Naive thymus-derived CD4-positive, alpha-beta T cell (primary cell): ENCODE results near the gene TDP2. TPM values are rescaled to one million over a fixed set of nuclear protein-coding genes. Genes with fewer than 3 reads are reported as not detected.

ENCODE experiments used
- ATAC-seq: fragments of 150-1000 bp; cut with Tn5 transposase; 2 replicates; pipeline ENCODE4 v1.10.0; 2021; ENCODE audit warnings: mild to moderate bottlenecking, moderate library complexity
- CTCF ChIA-PET: fragments of 350-600 bp; sonication (Branson Sonifier 250); formaldehyde crosslinking; loops from one replicate; lab custom pipeline; 2021; ENCODE audit warnings: antibody characterized with exemption; lab: Charles Lee
- POLR2A ChIA-PET: fragments of 350-600 bp; sonication (Branson Sonifier 250); formaldehyde crosslinking; loops from one replicate; lab custom pipeline; 2021; ENCODE audit warnings: antibody characterized with exemption, inconsistent platforms; lab: Charles Lee
- DNase-seq, 9 donors: peaks; one replicate each; pipeline versions ENCODE4 v3.0.0 to v3.0.0-alpha.2; 2020 to 2022; ENCODE audit warnings: mixed read lengths in 1 of 9
- H3K27ac ChIP-seq: one replicate; pipeline ENCODE4 v1.7.0; 2013; ENCODE audit warnings: mild to moderate bottlenecking, low read depth, low read length, moderate library complexity
- H3K27me3 ChIP-seq, 2 donors: one replicate each; pipeline ENCODE4 v1.7.0; 2013; ENCODE audit warnings: low read length in 2 of 2, mild to moderate bottlenecking in 2 of 2, moderate library complexity in 2 of 2; ENCODE audit not compliant: control insufficient read depth in 2 of 2, insufficient read depth in 2 of 2
- H3K36me3 ChIP-seq, 3 experiments: 1 replicate in 2 of 3; 2 replicates in 1 of 3; pipeline ENCODE4 v1.7.0; 2013; ENCODE audit warnings: low read length in 3 of 3, mild to moderate bottlenecking in 3 of 3, moderate library complexity in 1 of 3; ENCODE audit not compliant: insufficient read depth in 3 of 3, control insufficient read depth in 2 of 3
- H3K4me1 ChIP-seq, 2 donors: one replicate each; pipeline ENCODE4 v1.7.0; 2013; ENCODE audit warnings: low read length in 2 of 2, mild to moderate bottlenecking in 2 of 2, moderate library complexity in 1 of 2; ENCODE audit not compliant: control insufficient read depth in 2 of 2, insufficient read depth in 2 of 2
- H3K4me3 ChIP-seq: 2 replicates; pipeline ENCODE4 v1.7.0; 2013; ENCODE audit warnings: mild to moderate bottlenecking, low read length
- H3K9me3 ChIP-seq, 3 experiments: 1 replicate in 2 of 3; 2 replicates in 1 of 3; pipeline ENCODE4 v1.7.0; 2013; ENCODE audit warnings: low read length in 3 of 3; ENCODE audit not compliant: control insufficient read depth in 2 of 3
- H3K27ac Mint-ChIP-seq, 9 donors: one replicate each; pipeline ENCODE4 v1.8.0; 2020 to 2022; ENCODE audit warnings: mixed read lengths in 9 of 9, mild to moderate bottlenecking in 8 of 9, moderate library complexity in 5 of 9, inconsistent platforms in 2 of 9
- H3K27me3 Mint-ChIP-seq, 5 donors: one replicate each; pipeline ENCODE4 v1.8.0; 2021 to 2022; ENCODE audit warnings: mixed read lengths in 5 of 5, mild to moderate bottlenecking in 1 of 5
- H3K36me3 Mint-ChIP-seq, 5 donors: one replicate each; pipeline ENCODE4 v1.8.0; 2020 to 2022; ENCODE audit warnings: mixed read lengths in 5 of 5, mild to moderate bottlenecking in 3 of 5, inconsistent platforms in 1 of 5
- H3K4me1 Mint-ChIP-seq, 7 donors: one replicate each; pipeline ENCODE4 v1.8.0; 2020 to 2022; ENCODE audit warnings: mixed read lengths in 7 of 7, mild to moderate bottlenecking in 3 of 7, inconsistent platforms in 1 of 7
- H3K4me3 Mint-ChIP-seq, 10 donors: one replicate each; pipeline ENCODE4 v1.8.0; 2020 to 2022; ENCODE audit warnings: mild to moderate bottlenecking in 10 of 10, mixed read lengths in 10 of 10, moderate library complexity in 6 of 10, inconsistent platforms in 2 of 10
- H3K9me3 Mint-ChIP-seq, 11 donors: one replicate each; pipeline ENCODE4 v1.8.0; 2020 to 2022; ENCODE audit warnings: mixed read lengths in 11 of 11, mild to moderate bottlenecking in 4 of 11, inconsistent platforms in 1 of 11, moderate library complexity in 1 of 11
- intact Hi-C, 2 donors: fragments of 100-400 bp; cut with micrococcal nuclease; formaldehyde crosslinking; loops; one replicate each; pipeline ENCODE4 v1.15.1; 2023
- polyA plus RNA-seq, 2 donors: library from polyadenylated mRNA; unstranded; fragments of 300-500 nt; fragmentation: Illumina TruSeq; gene quantifications; one replicate each; pipeline ENCODE4 v1.2.3, GENCODE V29; 2021
- total RNA-seq, 6 experiments: library from RNA in 5 of 6; stranded (reverse) in 5 of 6; gene quantifications; 1 replicate in 5 of 6; 2 replicates in 1 of 6; pipeline ENCODE4 v1.2.3 and lab custom pipeline; 2021 to 2026

Gene TDP2
- total and polyA plus RNA-seq, 7 experiments from 2014 or later, result 36.8 to 69.7 (median 48.2) TPM

- H3K9me3 ChIP-seq, result no peaks in the 10 kb centered on the region
- no peaks in the 10 kb centered on the region for H3K36me3 Mint-ChIP-seq
- no peak overlapping the region for H3K27ac Mint-ChIP-seq
- H3K4me3 ChIP-seq, result no peak overlapping the region
- DNase-seq (no peak), ATAC-seq (no peak)
- H3K4me1 Mint-ChIP-seq, result no peaks in the 10 kb centered on the region
- no peak overlapping the region for H3K4me3 Mint-ChIP-seq
- H3K27ac ChIP-seq, result no peak overlapping the region
- no peaks in the 10 kb centered on the region for H3K27me3 ChIP-seq
- ChIA-PET CTCF (interaction anchor here (0.7 kb wide), 1 partner anchor 481 kb away, joined by 3 read pairs; no protein-coding TSS in a partner anchor), POLR2A (no interaction called here)
- H3K4me1 ChIP-seq, result no peaks in the 10 kb centered on the region
- intact Hi-C loops, result no loop called here
- no peaks in the 10 kb centered on the region for H3K36me3 ChIP-seq
- H3K27me3 Mint-ChIP-seq, result peaks cover 0 to 8% (median 0%) of the 10 kb centered on the region in 5 donors
- H3K9me3 Mint-ChIP-seq, result no peaks in the 10 kb centered on the region
Measured at GRCh38 chr6:24606200-24606930, 60.3 kb downstream of the TDP2 start.

- no peaks in the 10 kb centered on the region for H3K27me3 ChIP-seq
- no peak overlapping the region for H3K4me3 Mint-ChIP-seq
- H3K4me3 ChIP-seq, result no peak overlapping the region
- ChIA-PET CTCF (no interaction called here), POLR2A (no interaction called here)
- no peaks in the 10 kb centered on the region for H3K36me3 ChIP-seq
- no peaks in the 10 kb centered on the region for H3K9me3 Mint-ChIP-seq
- H3K36me3 Mint-ChIP-seq, result no peaks in the 10 kb centered on the region
- DNase-seq (no peak), ATAC-seq (no peak)
- intact Hi-C loops, result no loop called here
- no peaks in the 10 kb centered on the region for H3K9me3 ChIP-seq
- peaks cover 0 to 5% (median 0%) of the 10 kb centered on the region in 7 donors for H3K4me1 Mint-ChIP-seq
- peaks cover 0 to 9% (median 0%) of the 10 kb centered on the region in 5 donors for H3K27me3 Mint-ChIP-seq
- H3K4me1 ChIP-seq, result no peaks in the 10 kb centered on the region
- H3K27ac ChIP-seq, result no peak overlapping the region
- H3K27ac Mint-ChIP-seq, result no peak overlapping the region
Measured at GRCh38 chr6:24603241-24603640, 63.5 kb downstream of the TDP2 start.

GRCh38 chr6:24600903-24601302, 65.8 kb downstream of the TDP2 start:
- DNase-seq, result no peak
- intact Hi-C loops, result no loop called here
- Mint-ChIP-seq H3K4me3 (no peak overlapping the region), H3K4me1 (peaks cover 0 to 5% (median 0%) of the 10 kb centered on the region in 7 donors), H3K9me3 (no peaks in the 10 kb centered on the region), H3K27me3 (peaks cover 0 to 9% (median 0%) of the 10 kb centered on the region in 5 donors), H3K36me3 (no peaks in the 10 kb centered on the region), H3K27ac (no peak overlapping the region)
- POLR2A ChIA-PET, result no interaction called here
- ATAC-seq, result no peak
- Histone ChIP-seq H3K27me3 (no peaks in the 10 kb centered on the region), H3K4me1 (no peaks in the 10 kb centered on the region), H3K27ac (no peak overlapping the region), H3K36me3 (no peaks in the 10 kb centered on the region), H3K4me3 (no peak overlapping the region), H3K9me3 (no peaks in the 10 kb centered on the region)
- CTCF ChIA-PET, result no interaction called here

Other genes starting within 250 kb of the TDP2 start
- 1 to 10 TPM in 3 of 5 experiments, under 1 TPM in 2; 0.44 to 1.7 (median 1.2) TPM for gene GPLD1, start 177.3 kb downstream of the TDP2 start, total RNA-seq
- gene GPLD1, start 177.3 kb downstream of the TDP2 start, polyA plus RNA-seq, result under 1 TPM; 0.63 to 0.94 TPM
- gene ALDH5A1, start 171.9 kb downstream of the TDP2 start, total RNA-seq, result 10 to 100 TPM in 2 of 5 experiments, 1 to 10 TPM in 3; 5.7 to 20.6 (median 8.9) TPM
- 10 to 100 TPM; 12.3 to 18.5 TPM for gene ALDH5A1, start 171.9 kb downstream of the TDP2 start, polyA plus RNA-seq
- under 1 TPM in 1 of 5 experiments, not detected in 4; 0.05 TPM for gene KIAA0319, start 20.7 kb downstream of the TDP2 start, total RNA-seq
- under 1 TPM in 1 of 2 donors, not detected in 1; 0.03 TPM for gene KIAA0319, start 20.7 kb downstream of the TDP2 start, polyA plus RNA-seq
- gene ACOT13, start 178 bp upstream of the TDP2 start, total RNA-seq, result 10 to 100 TPM in 3 of 5 experiments, 1 to 10 TPM in 2; 4.0 to 20.0 (median 12.5) TPM
- gene ACOT13, start 178 bp upstream of the TDP2 start, polyA plus RNA-seq, result 10 to 100 TPM; 12.9 to 13.5 TPM
- 100 to 1,000 TPM; 115 to 162 (median 135) TPM for gene C6orf62, start 52.3 kb upstream of the TDP2 start, total RNA-seq
- gene C6orf62, start 52.3 kb upstream of the TDP2 start, polyA plus RNA-seq, result 100 to 1,000 TPM; 102 to 130 TPM
- gene GMNN, start 108.0 kb upstream of the TDP2 start, total RNA-seq, result 10 to 100 TPM in 1 of 5 experiments, 1 to 10 TPM in 4; 5.1 to 54.6 (median 7.0) TPM
- gene GMNN, start 108.0 kb upstream of the TDP2 start, polyA plus RNA-seq, result 1 to 10 TPM; 4.2 to 5.0 TPM
- 1 to 10 TPM; 1.3 to 9.4 (median 5.0) TPM for gene ARMH2, start 132.0 kb upstream of the TDP2 start, total RNA-seq
- gene ARMH2, start 132.0 kb upstream of the TDP2 start, polyA plus RNA-seq, result under 1 TPM in 1 of 2 donors, not detected in 1; 0.70 TPM